GM19023 (cell line): ENCODE measurements around the gene SLC45A3.
"Not testable (repeated sequence)": the region's sequence is repeated elsewhere in the genome, so short reads cannot be mapped to it uniquely, and the experiment has no call there.

Source experiments
- ATAC-seq: cut with Tn5 transposase; IDR thresholded peaks from one replicate; pipeline ENCODE4 v1.9.1; 2021; ENCODE audit warnings: mild to moderate bottlenecking, moderate library complexity; ENCODE audit not compliant: unreplicated experiment

Gene SLC45A3

DNA sequence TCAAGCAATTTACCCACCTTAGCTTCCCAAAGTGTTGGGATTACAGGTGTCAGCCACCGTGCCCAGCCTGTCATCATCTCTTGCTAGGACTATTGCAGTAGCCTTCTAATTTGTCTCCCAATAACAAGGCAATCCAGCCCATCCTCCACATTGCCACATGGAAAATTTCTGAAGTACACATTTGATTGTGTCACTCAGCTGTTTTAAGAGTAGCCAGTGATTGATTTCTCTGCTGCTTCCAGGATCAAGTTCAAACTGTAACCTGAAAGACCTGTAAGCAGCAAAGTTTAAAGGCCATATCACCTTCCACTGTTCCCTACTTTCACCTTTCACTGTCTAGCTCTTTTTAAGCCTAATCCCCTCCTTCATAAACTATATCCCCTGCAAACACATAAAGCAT lies 40.7 kb downstream of the SLC45A3 start:
- no peak for ATAC-seq

DNA sequence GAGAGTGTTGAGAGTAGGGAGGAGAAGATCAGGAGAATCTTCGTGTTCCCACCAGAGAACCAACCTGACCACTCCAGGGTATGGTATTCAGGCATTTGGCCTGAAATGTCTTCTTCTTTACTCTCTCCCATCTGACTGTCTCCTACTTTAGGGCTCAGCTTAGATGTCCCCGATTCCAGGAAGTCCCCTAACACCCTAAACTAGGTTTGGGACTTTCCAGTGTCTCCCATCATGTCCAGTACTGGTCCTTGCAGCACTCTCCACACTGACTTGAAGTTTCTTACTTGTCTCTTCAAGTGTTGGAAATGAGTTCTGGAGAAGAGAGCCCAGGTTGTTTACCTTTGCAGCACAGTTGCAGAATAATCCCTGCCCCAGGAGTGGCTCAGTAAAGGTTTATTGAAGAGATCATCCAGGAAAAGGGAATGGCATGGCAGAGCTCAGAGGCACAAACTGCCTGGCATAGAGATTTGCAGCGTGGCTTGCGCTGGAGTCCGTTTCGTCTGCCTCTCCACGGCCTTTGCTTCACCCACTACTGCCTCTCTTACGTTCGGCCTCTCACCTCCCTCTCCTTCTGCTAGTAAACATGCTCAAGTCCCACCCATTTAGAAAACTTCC lies 42.3 kb downstream of the SLC45A3 start:
- no peak for ATAC-seq

DNA sequence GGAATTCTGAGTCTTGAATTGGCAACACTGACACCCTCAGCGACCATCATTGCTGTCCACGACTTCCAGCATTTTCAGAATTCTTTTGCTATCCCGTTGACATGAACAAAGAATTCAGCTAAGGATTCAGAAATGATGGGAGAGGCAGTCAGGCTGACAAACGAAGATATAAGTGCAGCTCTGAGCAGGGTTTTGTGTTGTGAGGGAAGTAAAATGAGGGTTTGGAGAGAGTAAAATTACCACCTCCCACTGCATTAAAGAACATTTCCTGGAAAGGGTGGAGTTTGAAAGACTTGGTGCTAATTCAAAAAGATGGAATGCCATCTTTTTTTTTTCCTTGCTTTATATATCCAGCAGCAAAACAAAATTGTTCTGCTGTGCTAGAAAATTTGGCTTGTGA lies 43.6 kb downstream of the SLC45A3 start:
- ATAC-seq = no peak

DNA sequence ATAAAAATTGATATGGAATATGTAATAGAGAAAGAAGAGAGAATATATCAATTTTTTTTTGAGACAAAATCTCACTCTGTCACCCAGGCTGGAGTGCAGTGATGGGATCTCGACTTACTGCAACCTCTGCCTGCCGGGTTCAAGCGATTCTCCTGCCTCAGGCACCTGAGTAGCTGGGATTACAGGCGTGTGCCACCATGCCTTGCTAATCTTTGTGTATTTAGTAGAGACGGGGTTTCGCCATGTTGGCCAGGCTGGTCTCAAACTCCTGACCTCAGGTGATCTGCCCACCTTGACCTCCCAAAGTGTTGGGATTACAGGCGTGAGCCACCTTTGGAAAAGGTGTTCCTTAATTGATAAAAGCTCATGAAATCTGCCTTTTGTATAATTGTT lies 44.2 kb downstream of the SLC45A3 start:
- not testable (repeated sequence) for ATAC-seq

DNA sequence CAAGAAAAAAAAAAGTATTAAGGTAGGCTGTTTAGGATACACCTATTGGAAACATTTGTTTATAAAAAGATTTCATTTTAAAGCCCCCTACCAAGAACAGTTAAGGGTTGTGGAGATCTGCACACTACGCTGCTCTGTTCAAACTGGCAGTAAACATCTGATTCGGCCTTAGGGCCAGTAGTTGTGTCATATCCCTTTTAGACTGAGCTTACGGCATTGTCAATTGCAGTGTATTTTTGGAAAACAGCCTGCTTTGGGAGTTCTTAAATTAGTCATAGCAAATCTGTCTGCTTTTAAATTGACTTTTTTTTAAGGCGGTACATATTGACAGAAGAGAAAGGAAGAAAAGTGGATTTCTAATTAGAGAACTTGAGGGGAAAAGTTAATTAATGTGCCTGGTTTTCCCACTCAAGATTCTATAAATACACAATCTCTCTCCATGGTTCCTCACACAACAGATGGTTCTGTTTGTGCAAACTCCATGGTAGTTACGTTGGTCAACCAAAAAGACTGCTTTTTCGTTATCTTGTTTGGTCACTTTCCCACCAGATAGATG lies 46.8 kb downstream of the SLC45A3 start:
- ATAC-seq = no peak

DNA sequence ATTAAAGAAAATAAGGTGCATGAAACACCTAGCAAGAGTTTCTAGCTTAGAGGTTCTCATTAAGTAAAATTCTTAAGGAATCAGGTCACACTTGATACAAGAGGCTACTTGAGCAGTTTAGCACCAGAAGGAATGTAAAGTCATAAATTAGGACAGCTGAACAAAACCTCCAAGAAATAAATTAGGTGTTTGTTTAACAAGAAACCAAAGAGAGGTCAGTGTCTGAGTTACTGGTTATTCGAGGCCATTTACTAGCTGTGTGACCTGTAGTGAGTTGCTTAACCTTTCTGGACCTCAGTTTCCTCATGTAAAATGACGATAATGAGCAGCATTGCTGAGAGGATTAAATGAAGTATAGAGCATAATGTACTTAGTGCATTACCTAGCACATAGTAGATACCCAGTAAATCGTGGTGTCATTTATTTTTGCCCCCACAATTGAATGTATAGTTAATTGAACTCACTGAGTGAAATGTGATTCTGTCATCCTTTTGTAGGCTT lies 47.6 kb downstream of the SLC45A3 start:
- no peak for ATAC-seq

DNA sequence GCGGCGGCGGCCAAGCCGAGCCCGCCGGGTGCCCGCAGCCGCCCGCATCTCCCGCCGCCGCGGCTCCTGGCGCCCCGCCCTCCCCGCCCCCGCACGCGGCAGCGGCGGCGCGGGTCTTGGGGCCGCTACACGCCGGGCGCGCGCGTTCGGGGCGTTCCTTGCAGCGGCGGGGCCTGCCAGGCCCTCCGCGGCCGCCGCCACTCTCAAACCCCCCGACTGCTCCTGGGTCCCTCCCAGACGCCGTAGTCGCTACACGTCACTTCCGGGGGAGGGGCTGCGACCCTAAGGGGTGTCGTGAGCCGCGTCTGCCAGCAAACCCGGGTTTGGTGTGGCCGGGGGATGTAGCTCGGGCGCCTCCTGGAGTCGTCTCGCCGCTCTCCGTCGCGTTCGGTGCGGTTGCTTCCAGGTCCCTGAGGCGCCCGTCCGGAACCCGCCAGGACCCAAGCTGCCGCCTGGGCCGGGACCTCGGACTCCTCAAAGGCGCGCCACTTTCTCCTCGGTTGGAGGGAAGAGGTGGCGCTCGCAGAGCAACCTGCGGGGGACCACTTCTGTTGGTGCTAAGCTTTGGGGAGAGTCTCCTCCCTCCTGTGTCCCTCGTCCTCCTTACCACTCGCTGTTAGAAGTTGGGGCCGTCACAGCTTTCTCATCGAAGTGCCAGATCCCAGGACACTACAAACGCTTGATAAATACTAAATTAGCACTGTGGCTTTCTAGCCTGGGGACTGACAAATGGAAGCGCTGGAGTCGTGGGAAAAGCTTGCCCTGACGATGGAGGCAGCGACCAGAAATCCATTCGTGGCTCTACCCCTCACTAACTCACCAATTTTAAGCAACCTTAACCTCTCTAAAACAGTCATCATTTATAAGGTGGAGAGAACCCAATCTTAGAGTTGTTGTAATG lies 48.3 kb downstream of the SLC45A3 start, which contains the start of gene ELK4:
Gene ELK4, minus strand, starts transcription at position 244 of the 901 bp plus-strand sequence. CDS start 8,129 bp downstream, outside the sequence.
- peak; percentile 78 for ATAC-seq

DNA sequence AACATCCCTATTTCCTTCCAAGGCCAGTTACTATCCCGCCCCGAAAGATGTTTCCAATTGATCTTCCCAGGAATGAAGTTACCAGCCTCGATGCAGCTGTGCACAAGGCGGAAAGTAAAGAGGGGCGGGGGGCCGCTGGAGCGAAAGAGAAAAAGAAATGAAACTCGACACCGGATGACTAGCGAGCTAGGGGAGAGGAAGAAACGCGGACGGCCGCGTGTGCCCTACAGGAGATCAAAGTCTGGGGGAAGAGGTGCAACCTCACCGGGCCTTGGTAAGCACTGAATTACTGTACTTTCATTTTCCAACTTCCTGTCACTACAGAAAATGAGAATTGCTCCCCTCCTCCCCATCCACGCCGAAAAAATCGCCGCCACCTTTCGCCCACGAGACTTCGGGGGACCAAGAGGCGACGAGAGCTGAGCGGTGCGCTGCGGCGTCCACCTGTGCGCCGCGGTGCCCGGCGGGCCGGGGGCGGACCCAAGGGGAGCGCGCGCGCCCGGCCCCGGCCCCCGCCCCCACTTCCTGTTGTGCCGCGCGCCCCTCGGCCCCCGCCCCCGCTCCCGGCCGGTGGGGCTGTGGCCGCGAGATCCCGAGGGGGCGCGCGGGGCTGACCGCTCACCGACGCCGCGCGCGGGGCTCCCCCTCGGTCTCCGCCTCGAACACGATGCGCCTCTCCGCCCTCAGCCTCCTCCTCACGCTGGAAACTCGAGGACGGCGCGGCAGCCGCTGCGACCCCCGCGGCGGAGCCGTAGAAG lies 49.1 kb downstream of the SLC45A3 start:
- peak; percentile 62 for ATAC-seq

DNA sequence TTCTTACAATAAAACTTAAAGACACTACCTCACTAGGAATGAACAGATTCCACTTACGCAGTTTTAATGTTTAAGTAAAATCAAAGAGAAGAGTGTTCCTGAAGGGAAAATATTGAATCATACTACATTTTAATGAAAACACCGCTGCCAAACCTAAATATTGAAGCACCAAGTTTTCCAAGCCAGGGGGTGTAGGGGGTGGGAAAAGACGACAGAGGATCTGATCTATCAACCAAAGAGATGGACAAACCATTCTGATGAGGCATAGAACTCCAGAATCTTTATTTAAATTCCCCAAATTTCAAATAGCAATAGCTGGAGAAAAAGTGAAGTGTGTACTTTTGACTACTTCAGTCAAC lies 49.7 kb downstream of the SLC45A3 start:
- no peak for ATAC-seq

DNA sequence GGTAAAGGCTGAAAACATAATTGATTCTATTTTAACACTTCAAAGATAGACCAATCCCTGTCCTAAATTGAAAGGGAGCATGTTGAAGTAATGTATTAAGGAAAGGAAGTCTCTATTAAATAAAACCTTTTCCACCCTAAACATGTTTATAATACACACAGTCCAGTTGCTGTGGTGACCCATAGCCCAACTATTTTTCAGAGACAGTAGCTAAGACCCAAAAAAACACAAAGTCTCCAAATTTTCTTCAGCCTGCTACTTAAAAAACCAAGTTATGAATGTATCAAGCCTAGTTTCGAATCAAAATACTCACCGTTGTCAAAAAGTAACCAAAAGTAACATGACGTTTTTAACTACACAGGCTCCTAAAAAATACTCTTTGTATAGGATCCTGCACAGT lies 50.1 kb downstream of the SLC45A3 start:
- no peak for ATAC-seq

DNA sequence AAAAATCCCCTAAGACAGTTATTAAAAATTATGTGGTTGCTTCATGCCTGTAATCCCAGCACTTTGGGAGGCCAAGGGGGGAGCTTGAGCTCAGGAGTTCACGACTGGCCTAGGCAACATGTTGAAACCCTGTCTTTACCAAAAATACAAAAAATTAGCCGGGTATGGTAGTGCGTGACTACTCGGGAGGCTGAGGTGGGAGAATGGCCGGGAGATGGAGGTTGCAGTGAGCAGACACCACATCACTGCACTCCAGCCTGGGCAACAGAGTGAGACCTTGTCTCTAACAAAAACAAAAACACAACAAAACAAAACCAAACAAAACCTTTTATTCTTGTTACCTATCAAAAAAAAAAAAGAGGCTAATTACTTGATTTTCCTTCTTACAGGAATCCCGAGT lies 50.6 kb downstream of the SLC45A3 start:
- no peak for ATAC-seq

DNA sequence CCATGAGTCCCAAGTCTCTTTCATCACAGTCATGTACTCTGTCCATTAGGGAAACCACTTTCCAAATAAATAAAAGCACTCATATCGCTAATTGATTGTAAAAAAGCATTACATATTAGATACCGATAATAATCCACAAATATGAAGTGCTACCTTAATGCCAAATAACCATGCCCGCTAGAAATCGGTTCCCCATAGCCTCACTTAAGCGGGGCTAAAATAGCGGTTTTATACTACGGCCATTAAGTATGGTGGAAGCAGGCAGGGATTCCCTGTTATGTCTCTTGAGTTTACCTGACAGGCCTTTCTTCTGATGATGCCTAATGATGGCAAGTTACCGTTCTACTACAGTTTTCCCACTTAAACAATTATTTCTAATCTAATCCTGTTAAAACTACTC lies 52.4 kb downstream of the SLC45A3 start:
- ATAC-seq = no peak

DNA sequence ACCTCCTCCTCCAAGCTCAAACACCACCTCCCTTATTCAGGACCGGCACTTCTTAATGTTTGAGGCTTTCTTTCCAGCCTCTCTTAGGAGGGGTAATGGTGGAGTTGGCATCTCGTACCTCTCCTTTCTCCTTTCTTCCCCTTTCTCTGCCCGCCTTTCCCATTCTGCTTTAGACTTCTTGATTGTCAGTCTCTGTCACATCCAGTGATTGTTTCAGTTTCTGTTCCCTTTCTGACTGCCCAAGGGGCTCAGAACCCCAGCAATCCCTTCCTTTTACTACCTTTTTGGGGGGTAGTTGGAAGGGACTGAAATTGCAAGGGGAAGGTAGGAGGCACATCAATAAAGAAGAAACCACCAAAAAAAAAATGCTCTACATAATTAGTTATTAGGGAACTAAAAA lies 54.1 kb downstream of the SLC45A3 start:
- no peak for ATAC-seq

DNA sequence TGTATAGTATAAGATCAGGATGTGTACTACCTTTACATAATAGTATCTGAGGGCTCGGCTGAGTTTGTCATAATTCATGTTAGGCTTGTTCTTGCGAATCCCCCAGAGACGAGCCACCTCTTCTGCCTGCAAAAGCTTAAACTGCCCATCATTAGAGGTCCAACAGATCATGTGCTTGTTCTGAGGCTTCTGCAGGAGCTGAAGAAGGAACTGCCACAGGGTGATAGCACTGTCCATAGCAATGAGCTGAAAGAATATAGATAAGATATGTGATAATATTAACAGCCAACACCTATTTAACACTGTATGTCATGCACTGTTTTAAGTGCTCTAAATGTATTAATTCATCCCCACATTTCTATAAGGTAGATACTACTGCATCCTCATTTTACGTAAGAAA lies 56.7 kb downstream of the SLC45A3 start:
- ATAC-seq = no peak

DNA sequence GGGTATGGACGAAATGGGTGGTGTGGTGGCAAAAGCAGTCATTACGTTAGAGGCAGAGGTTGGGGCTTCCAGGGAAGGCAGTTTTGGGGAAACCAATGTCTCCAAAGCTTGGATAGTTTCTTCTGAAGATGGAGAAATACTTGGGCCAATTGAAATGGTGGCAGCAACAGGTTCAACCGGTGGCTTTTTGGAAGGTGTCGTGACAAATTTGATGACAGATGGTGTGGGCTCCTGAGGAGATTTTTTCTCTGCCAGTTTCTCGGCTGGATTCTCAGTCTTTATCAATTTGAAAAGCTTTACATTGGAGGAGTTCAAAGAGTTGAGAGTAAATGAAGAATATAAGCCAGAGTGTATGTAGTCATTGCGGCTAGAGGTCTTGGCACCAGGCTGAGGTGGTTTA lies 60.0 kb downstream of the SLC45A3 start:
- ATAC-seq = no peak

DNA sequence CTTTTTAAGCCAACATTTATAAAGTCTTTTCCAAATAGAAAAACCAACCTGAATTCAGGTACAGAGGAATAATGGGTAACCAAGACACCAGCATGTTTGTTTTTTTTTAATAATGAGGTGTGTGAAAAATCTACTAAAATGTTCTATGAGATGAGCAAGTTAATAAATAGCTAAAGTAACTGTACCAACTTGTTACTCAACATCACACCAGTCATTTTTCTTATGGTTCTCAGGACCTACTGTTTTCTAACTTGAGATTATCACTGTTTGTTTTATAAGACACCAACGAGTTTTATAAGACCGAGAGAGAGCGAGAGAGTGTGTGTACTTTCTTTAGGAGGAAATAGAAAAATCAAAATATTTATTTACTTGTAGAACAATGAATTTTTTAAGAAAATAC lies 60.9 kb downstream of the SLC45A3 start:
- ATAC-seq = no peak

DNA sequence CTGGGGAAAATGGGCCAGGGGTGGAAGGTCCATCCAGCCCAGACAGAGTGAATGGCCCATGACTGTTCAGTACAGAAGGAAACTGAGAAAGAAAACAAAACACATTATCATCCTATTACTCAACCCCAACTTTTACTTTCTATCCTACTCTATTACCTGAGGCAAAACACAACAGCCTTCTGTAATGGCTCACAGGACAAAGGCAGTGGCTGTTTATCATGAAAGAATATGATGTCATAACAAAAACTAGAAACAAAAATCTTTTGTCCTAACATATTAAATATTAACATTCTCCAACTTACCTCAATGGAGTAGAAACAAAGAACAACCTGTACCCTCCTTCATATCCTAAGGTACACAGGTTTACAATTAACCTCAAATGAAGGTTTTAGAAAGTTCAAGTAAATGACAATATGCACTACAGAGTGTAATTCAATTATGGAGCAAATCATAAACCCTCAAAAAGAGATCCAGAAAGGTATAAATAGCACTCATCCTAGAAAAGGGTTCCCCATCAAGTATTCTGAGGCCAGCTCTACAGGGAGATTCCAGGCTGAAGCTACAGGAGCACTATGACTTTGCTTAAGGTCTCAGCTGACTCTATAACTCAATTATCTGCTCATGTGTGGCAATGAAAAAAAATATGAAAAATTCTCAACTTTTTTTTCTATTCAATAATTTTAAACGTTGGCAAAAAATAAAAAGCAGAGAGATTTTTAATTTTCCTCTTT lies 63.6 kb downstream of the SLC45A3 start:
- no peak for ATAC-seq

DNA sequence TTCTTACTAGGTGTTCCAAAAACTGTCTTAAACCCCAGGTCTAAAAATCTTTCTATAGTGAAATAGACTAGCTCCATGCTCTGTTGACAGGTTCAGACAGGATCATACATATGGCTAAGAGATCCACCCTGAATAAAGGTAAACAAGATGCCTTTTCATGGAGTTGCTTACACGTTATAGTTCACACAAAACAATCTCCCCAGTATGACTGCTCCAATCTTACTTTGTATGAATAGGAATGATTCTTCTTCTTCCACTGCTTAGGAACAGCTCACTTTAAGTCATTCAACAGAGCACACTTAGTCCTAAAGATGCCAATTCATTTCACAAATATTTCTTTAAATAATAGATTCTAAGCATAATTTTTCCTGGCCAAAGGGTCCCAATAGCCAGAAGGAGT lies 64.5 kb downstream of the SLC45A3 start:
- ATAC-seq = no peak

DNA sequence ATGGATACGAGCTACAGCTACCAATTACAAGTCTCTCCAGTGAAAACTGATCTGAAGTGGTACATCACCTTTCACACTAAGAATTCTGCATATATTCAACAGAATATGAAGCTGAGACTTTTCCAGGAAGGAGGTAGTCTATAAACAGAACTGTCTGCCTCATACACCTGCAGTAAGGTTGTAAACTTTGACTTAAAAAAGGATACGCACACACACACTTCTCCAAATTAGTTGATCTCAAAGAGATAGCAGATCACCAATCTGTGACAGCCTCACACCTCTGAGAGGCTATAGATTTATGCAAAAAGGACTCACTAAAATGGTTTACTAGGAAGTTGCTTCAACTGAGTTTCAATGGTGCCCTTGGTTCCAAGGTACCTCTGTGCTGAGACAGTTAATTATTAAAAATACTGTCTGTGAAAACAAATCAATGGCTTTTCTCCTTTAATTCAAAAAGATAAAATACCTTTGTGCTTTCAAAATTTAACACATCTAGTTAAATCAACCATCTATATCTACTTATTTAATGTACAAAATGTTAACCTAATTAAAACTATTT lies 66.4 kb downstream of the SLC45A3 start:
- no peak for ATAC-seq

DNA sequence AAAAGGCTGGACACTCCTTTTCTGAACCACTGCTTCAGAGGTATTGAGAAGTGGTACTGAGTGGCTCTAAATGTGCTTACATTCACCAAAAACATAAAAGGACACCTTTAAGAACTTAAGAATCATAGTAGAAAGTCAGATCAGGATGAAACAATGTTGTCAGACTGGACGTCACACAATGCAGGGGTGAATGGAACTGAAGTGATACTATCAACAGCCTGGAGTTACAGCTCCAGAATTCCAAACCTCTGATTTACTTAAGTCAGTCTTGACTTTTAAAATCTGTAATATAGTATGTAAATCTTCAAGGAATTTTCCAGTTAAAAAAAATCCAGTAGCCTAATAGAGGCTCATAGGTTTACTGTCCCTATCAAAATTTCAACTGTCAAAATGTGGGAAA lies 67.8 kb downstream of the SLC45A3 start:
- no peak for ATAC-seq
